Measurements from ENCODE around the gene EGLN3. TPM values are rescaled to one million over a fixed set of nuclear protein-coding genes. Genes with fewer than 3 reads are reported as not detected.

EGLN3 gene
- total RNA-seq, 1 experiment from 2014 or later = 0.22 TPM

DNA sequence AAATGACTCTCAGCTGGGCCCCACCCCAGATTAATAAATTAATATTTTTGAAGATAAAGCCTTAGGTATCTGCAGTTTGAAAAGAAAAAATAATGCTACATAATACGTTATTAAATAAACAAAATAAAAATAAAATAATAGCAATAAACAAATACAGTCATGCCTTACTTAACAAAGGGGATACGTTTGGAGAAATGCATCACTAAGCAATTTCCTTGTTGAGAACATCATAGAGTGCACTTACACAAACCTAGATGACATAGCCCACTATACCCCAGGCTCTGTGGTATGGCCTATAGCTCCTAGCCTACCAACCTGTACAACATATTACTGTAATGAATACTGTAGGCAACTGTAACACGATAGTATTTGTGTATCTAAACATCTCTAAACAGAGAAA, 7.1 kb upstream of the EGLN3 start:
- Histone ChIP-seq H3K36me3 (ENCODE audit: insufficient read depth, low read length) (no peaks in the 10 kb centered on the region), H3K27ac (ENCODE audit: low read length) (no peak overlapping the region), H3K9me2 (replicated peaks; ENCODE audit: insufficient read depth, low read length) (no peaks in the 10 kb centered on the region), H3K79me2 (ENCODE audit: low read length) (no peaks in the 10 kb centered on the region), H4K20me1 (ENCODE audit: insufficient read depth, low read depth, low read length) (no peaks in the 10 kb centered on the region), H3K9me3 (ENCODE audit: low read length) (no peaks in the 10 kb centered on the region), H3K27me3 (ENCODE audit: low read length) (no peaks in the 10 kb centered on the region), H3K4me3 (ENCODE audit: low read length) (no peak overlapping the region), H3K4me1 (ENCODE audit: low read length) (peaks cover 7% of the 10 kb centered on the region), H3K9ac (ENCODE audit: low read length) (no peak overlapping the region), H2AFZ (ENCODE audit: low read length) (no peak overlapping the region), H3K4me2 (ENCODE audit: low read depth, low read length, poor library complexity, severe bottlenecking) (no peak overlapping the region)
- DNase-seq = no peak

DNA sequence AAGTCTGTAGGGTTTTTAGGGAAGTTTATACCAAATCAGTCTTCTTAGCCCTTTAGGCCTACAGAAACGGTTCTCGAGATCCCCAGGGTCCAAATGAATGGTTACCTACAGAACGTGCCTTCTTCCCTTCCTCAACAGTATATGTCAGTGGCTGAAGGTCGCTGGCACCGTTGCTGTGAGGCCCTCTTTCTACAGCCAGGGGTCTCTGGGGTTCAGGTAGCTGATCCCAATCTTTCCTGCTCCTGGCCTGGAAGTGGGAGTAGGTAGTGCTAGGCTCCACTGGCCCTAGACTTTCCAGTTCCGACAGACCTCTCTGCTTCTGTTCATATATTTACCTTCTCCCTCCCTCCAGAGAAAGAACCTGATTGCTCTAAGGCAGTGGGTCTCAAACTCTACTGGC, 6.4 kb upstream of the EGLN3 start:
- no peaks in the 10 kb centered on the region for H3K9me3 ChIP-seq (ENCODE audit: low read length)
- H4K20me1 ChIP-seq (ENCODE audit: insufficient read depth, low read depth, low read length) = no peaks in the 10 kb centered on the region
- no peaks in the 10 kb centered on the region for H3K9me2 ChIP-seq (replicated peaks; ENCODE audit: insufficient read depth, low read length)
- no peak overlapping the region for H3K27ac ChIP-seq (ENCODE audit: low read length)
- no peaks in the 10 kb centered on the region for H3K79me2 ChIP-seq (ENCODE audit: low read length)
- peaks cover 7% of the 10 kb centered on the region for H3K4me1 ChIP-seq (ENCODE audit: low read length)
- no peak overlapping the region for H3K4me3 ChIP-seq (ENCODE audit: low read length)
- H3K36me3 ChIP-seq (ENCODE audit: insufficient read depth, low read length) = no peaks in the 10 kb centered on the region
- DNase-seq = no peak
- H2AFZ ChIP-seq (ENCODE audit: low read length) = no peak overlapping the region
- H3K27me3 ChIP-seq (ENCODE audit: low read length) = no peaks in the 10 kb centered on the region
- no peak overlapping the region for H3K9ac ChIP-seq (ENCODE audit: low read length)
- H3K4me2 ChIP-seq (ENCODE audit: low read depth, low read length, poor library complexity, severe bottlenecking) = no peak overlapping the region

GRCh38 chr14:33956640-33957039, 5.8 kb upstream of the EGLN3 start:
- H3K4me3 ChIP-seq (ENCODE audit: low read length) = no peak overlapping the region
- H3K36me3 ChIP-seq (ENCODE audit: insufficient read depth, low read length) = no peaks in the 10 kb centered on the region
- no peak overlapping the region for H3K4me2 ChIP-seq (ENCODE audit: low read depth, low read length, poor library complexity, severe bottlenecking)
- H3K9me3 ChIP-seq (ENCODE audit: low read length) = no peaks in the 10 kb centered on the region
- DNase-seq = no peak
- no peaks in the 10 kb centered on the region for H3K27me3 ChIP-seq (ENCODE audit: low read length)
- H3K9ac ChIP-seq (ENCODE audit: low read length) = no peak overlapping the region
- peaks cover 7% of the 10 kb centered on the region for H3K4me1 ChIP-seq (ENCODE audit: low read length)
- no peak overlapping the region for H3K27ac ChIP-seq (ENCODE audit: low read length)
- H4K20me1 ChIP-seq (ENCODE audit: insufficient read depth, low read depth, low read length) = no peaks in the 10 kb centered on the region
- no peaks in the 10 kb centered on the region for H3K9me2 ChIP-seq (replicated peaks; ENCODE audit: insufficient read depth, low read length)
- H3K79me2 ChIP-seq (ENCODE audit: low read length) = no peaks in the 10 kb centered on the region
- H2AFZ ChIP-seq (ENCODE audit: low read length) = no peak overlapping the region

DNA sequence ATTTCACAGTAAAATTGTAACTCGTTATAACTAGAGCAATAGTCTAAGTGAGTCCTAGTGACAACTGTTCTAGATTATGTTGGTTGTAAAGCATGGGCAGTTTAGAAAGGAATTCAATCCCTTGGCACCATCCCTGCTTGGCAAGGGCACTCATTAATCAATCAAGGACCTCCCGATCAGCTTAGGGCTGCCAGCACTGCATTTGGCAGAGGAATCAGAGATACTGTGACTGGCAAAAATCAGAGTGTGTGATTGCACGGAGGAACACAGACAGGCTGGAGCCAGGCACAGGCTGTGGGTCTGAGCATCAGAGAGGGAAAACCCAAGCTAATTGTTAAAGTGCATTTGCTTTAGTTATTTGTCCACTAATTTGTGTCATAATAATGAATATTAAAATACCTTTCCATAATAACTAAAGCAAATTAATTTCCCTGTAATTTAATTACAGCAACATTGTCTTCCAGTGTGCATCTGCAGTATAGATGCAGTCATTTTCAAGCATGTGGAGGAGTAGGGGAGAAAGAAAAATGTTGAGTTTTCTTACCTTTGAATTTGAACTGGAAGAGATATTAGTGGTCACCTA, 3.2 kb upstream of the EGLN3 start:
- H3K27ac ChIP-seq (ENCODE audit: low read length) = no peak overlapping the region

DNA sequence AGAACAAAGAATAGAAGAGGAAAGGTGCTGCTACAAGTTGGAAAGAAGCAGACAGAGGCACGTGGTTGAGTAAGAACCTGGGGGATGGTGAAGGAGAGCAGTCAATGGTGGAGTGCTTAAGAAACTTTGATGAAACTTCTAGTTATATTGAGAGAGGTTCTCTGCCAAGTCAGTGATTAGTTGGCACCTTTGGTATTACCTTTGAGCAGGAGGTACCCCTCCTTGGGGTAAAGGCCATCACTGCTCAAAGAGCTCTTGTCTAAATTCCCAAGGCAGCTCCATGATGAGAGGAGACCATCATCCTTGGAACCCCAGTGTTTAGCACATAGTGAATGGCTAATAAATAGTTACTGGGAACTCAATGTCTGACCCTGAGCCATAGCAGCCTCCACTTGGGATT, 1.7 kb upstream of the EGLN3 start:
- DNase-seq = no peak
- H3K79me2 ChIP-seq (ENCODE audit: low read length) = no peaks in the 10 kb centered on the region
- no peak overlapping the region for H3K9ac ChIP-seq (ENCODE audit: low read length)
- no peak overlapping the region for H3K4me3 ChIP-seq (ENCODE audit: low read length)
- no peak overlapping the region for H3K27ac ChIP-seq (ENCODE audit: low read length)
- no peaks in the 10 kb centered on the region for H3K9me3 ChIP-seq (ENCODE audit: low read length)
- H3K27me3 ChIP-seq (ENCODE audit: low read length) = no peaks in the 10 kb centered on the region
- no peak overlapping the region for H2AFZ ChIP-seq (ENCODE audit: low read length)
- H3K9me2 ChIP-seq (replicated peaks; ENCODE audit: insufficient read depth, low read length) = no peaks in the 10 kb centered on the region
- H4K20me1 ChIP-seq (ENCODE audit: insufficient read depth, low read depth, low read length) = no peaks in the 10 kb centered on the region
- H3K36me3 ChIP-seq (ENCODE audit: insufficient read depth, low read length) = no peaks in the 10 kb centered on the region
- no peak overlapping the region for H3K4me2 ChIP-seq (ENCODE audit: low read depth, low read length, poor library complexity, severe bottlenecking)
- H3K4me1 ChIP-seq (ENCODE audit: low read length) = peaks cover 7% of the 10 kb centered on the region

More for the DNA sequence above, 3.2 kb upstream of the EGLN3 start:
- DNase-seq = no peak
- peaks cover 7% of the 10 kb centered on the region for H3K4me1 ChIP-seq (ENCODE audit: low read length)
- H2AFZ ChIP-seq (ENCODE audit: low read length) = no peak overlapping the region
- no peaks in the 10 kb centered on the region for H3K9me3 ChIP-seq (ENCODE audit: low read length)
- H3K4me2 ChIP-seq (ENCODE audit: low read depth, low read length, poor library complexity, severe bottlenecking) = no peak overlapping the region
- H3K9ac ChIP-seq (ENCODE audit: low read length) = no peak overlapping the region
- H4K20me1 ChIP-seq (ENCODE audit: insufficient read depth, low read depth, low read length) = no peaks in the 10 kb centered on the region
- no peaks in the 10 kb centered on the region for H3K79me2 ChIP-seq (ENCODE audit: low read length)
- no peak overlapping the region for H3K4me3 ChIP-seq (ENCODE audit: low read length)
- no peaks in the 10 kb centered on the region for H3K9me2 ChIP-seq (replicated peaks; ENCODE audit: insufficient read depth, low read length)
- H3K27me3 ChIP-seq (ENCODE audit: low read length) = no peaks in the 10 kb centered on the region
- no peaks in the 10 kb centered on the region for H3K36me3 ChIP-seq (ENCODE audit: insufficient read depth, low read length)

DNA sequence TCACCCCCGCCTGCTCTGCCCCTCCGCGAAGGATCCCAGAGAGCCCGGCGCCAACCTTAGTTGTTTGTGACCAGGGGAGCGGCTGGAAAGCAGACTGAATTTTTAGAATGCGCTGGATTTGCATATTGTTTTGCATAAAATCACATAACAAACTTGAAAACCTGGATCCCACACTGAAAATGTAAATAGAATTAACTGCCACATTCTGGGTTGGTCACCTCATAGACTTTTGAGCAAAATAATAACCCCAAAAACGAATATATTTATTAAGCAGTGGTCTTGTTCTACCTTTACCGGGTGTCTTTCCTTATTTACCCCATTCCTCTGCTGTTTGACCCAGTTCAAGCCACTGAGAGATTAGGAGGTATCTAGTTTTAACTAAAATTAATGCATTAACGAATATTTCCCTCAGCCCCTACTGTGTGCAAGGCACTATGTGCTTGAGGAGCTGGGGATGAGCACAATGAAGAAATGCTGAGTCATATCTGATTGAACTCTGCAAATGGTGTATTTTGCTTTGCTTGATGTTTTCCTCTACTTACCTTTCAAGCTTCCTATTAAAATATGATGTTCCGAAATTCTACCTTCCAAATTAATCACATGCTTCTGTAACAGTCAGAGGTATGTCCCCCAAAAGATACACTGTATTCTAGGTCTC, 438 bp upstream of the EGLN3 start:
- Histone ChIP-seq H3K4me3 (ENCODE audit: low read length) (no peak overlapping the region), H3K9me3 (ENCODE audit: low read length) (no peaks in the 10 kb centered on the region), H3K27ac (ENCODE audit: low read length) (no peak overlapping the region), H2AFZ (ENCODE audit: low read length) (no peak overlapping the region), H3K79me2 (ENCODE audit: low read length) (no peaks in the 10 kb centered on the region), H3K4me1 (ENCODE audit: low read length) (peaks cover 7% of the 10 kb centered on the region), H3K4me2 (ENCODE audit: low read depth, low read length, poor library complexity, severe bottlenecking) (no peak overlapping the region), H3K9ac (ENCODE audit: low read length) (no peak overlapping the region), H3K36me3 (ENCODE audit: insufficient read depth, low read length) (no peaks in the 10 kb centered on the region), H4K20me1 (ENCODE audit: insufficient read depth, low read depth, low read length) (no peaks in the 10 kb centered on the region), H3K27me3 (ENCODE audit: low read length) (no peaks in the 10 kb centered on the region), H3K9me2 (replicated peaks; ENCODE audit: insufficient read depth, low read length) (no peaks in the 10 kb centered on the region)
- no peak for DNase-seq

DNA sequence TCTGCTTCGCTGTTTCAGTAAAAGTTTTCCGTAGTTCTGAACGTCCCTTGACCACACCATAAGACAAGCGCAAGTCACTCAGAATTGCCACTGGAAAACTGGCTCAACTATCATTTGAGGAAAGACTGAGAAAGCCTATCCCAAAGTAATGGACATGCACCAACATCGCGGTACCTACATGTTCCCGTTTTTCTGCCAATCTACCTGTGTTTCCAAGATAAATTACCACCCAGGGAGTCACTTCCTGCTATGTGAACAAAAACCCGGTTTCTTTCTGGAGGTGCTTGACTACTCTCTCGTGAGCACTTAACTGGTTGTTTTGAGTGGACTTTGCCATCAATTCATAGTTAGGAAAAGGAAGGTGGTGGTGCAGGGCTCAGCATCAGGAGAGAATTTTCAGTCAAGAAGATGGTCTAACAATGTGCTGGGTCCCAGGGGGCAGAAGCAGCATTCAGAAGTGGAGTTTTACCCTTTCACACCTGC, 1.4 kb downstream of the EGLN3 start:
- no peak overlapping the region for H3K4me2 ChIP-seq (ENCODE audit: low read depth, low read length, poor library complexity, severe bottlenecking)
- H2AFZ ChIP-seq (ENCODE audit: low read length) = no peak overlapping the region

GRCh38 chr14:33948869-33949408, 1.9 kb downstream of the EGLN3 start:
- no peak for DNase-seq
- H3K4me2 ChIP-seq (ENCODE audit: low read depth, low read length, poor library complexity, severe bottlenecking) = no peak overlapping the region
- H3K79me2 ChIP-seq (ENCODE audit: low read length) = no peaks in the 10 kb centered on the region

More for the DNA sequence above, 1.4 kb downstream of the EGLN3 start:
- Histone ChIP-seq H3K27ac (ENCODE audit: low read length) (no peak overlapping the region), H3K9me2 (replicated peaks; ENCODE audit: insufficient read depth, low read length) (no peaks in the 10 kb centered on the region), H3K9me3 (ENCODE audit: low read length) (no peaks in the 10 kb centered on the region), H3K4me1 (ENCODE audit: low read length) (peaks cover 3% of the 10 kb centered on the region), H3K36me3 (ENCODE audit: insufficient read depth, low read length) (no peaks in the 10 kb centered on the region), H3K4me3 (ENCODE audit: low read length) (no peak overlapping the region), H3K79me2 (ENCODE audit: low read length) (no peaks in the 10 kb centered on the region), H3K9ac (ENCODE audit: low read length) (no peak overlapping the region), H4K20me1 (ENCODE audit: insufficient read depth, low read depth, low read length) (no peaks in the 10 kb centered on the region), H3K27me3 (ENCODE audit: low read length) (no peaks in the 10 kb centered on the region)
- DNase-seq = no peak

More at GRCh38 chr14:33948869-33949408, 1.9 kb downstream of the EGLN3 start:
- Histone ChIP-seq H3K27ac (ENCODE audit: low read length) (no peak overlapping the region), H3K9ac (ENCODE audit: low read length) (no peak overlapping the region), H4K20me1 (ENCODE audit: insufficient read depth, low read depth, low read length) (no peaks in the 10 kb centered on the region), H3K4me1 (ENCODE audit: low read length) (no peaks in the 10 kb centered on the region), H3K4me3 (ENCODE audit: low read length) (no peak overlapping the region), H3K36me3 (ENCODE audit: insufficient read depth, low read length) (no peaks in the 10 kb centered on the region), H3K27me3 (ENCODE audit: low read length) (no peaks in the 10 kb centered on the region), H3K9me2 (replicated peaks; ENCODE audit: insufficient read depth, low read length) (no peaks in the 10 kb centered on the region), H3K9me3 (ENCODE audit: low read length) (no peaks in the 10 kb centered on the region), H2AFZ (ENCODE audit: low read length) (no peak overlapping the region)
